ENCODE measurements around the gene TGFBRAP1. TPM values are rescaled to one million over a fixed set of nuclear protein-coding genes. Genes with fewer than 3 reads are reported as not detected.

TGFBRAP1 gene
- total and polyA plus RNA-seq, 2 donors (not counting 3 experiments of a cell fraction or from before 2014, with no cell fraction given) = 25.4 to 37.6 TPM

DNA sequence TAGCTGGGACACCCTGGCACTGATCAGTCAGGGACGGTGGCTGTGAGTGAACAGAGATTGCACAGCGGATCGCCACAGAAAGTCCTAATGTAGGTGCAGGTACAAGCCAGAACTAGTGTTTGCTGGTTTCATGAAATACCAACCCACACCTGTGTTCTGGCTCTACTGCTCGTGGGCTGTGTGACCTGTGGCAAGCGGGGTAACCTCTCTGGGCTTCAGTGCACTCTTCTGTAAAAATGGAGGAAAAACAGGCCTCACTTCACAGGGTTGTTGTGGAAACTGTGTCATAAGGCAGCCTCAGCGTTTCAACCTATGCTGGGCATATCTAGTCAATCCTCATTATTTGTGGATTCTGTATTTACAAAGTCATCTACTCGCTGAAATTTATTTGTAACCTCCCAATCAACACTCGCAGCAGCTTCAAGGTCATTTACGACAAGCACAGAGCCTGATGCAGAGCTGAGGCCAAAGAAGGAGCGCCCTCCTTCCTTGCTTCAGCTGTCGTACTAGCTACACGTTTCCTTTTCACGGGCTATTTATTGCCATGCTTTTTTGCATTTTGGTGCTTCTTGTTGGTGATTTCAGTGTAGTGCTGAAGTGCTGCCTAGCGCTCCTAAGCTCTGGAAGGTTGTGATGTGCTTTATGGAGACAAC, 58.0 kb downstream of the TGFBRAP1 start:
- DNase-seq (ENCODE audit: low read depth, low spot score) (no peak), FAIRE-seq (no peak)
- peaks cover 19 to 56% of the 10 kb centered on the region in 2 experiments for H3K36me3 ChIP-seq (ENCODE audit: control insufficient read depth in 2 of 2, extremely low read depth in 1 of 2, insufficient read depth in 2 of 2, low read length in 2 of 2)
- no TSS peak for BruUV-seq (replicated peaks)
- ChIA-PET CTCF (no interaction called here), POLR2A (no interaction called here)
- no peak overlapping the region for H3K27ac ChIP-seq (ENCODE audit: insufficient read depth, low read depth, low read length)
- TF ChIP-seq POLR2A (IDR thresholded peaks at IDR 0.05; ENCODE audit: low read depth, low read length) (no peak), MAX (IDR thresholded peaks at IDR 0.05; ENCODE audit: insufficient read depth, insufficient read length) (no peak), CTCF (IDR thresholded peaks at IDR 0.05; ENCODE audit: extremely low read depth in 1 of 2, insufficient read depth in 1 of 2, low read depth in 1 of 2, low read length in 2 of 2) (no peak), EZH2 (IDR thresholded peaks at IDR 0.05; ENCODE audit: borderline replicate concordance, low read depth, low read length, severe bottlenecking) (no peak), GATA2 (IDR thresholded peaks at IDR 0.05; ENCODE audit: insufficient read depth, insufficient read length, low read depth, low read length) (no peak), MYC (IDR thresholded peaks at IDR 0.05; ENCODE audit: low read depth, low read length) (no peak), POLR2AphosphoS5 (IDR thresholded peaks at IDR 0.05; ENCODE audit: insufficient read depth, low read depth, low read length) (no peak), FOS (IDR thresholded peaks at IDR 0.05; ENCODE audit: borderline replicate concordance, insufficient read depth, low read length) (no peak)
- H3K9me3 ChIP-seq (replicated peaks; ENCODE audit: control insufficient read depth, insufficient read depth, low read length) = no peaks in the 10 kb centered on the region
- intact Hi-C loops (cut with micrococcal nuclease) = no loop called here
- no peaks in the 10 kb centered on the region for H3K27me3 ChIP-seq (ENCODE audit: control insufficient read depth in 2 of 2, insufficient read depth in 2 of 2, low read length in 2 of 2)
- no peak overlapping the region for H3K4me3 ChIP-seq (replicated peaks in 1 of 3; ENCODE audit: insufficient read depth in 1 of 3, low read depth in 1 of 3, low read length in 3 of 3)
- no peaks in the 10 kb centered on the region for H4K20me1 ChIP-seq (replicated peaks; ENCODE audit: control insufficient read depth, extremely low read depth, insufficient read depth, low read length)
- peaks cover 5% of the 10 kb centered on the region for H3K9me1 ChIP-seq (replicated peaks; ENCODE audit: control insufficient read depth, extremely low read depth, insufficient read depth, low read length)
- H3K79me2 ChIP-seq (ENCODE audit: control insufficient read depth, insufficient read depth, low read length) = no peaks in the 10 kb centered on the region
- dilution Hi-C loops (cut with MboI; ENCODE audit: extremely low pct_ligation_motif_present, low sequenced_read_pairs) = no loop called here
- no peak overlapping the region for H3K4me2 ChIP-seq (ENCODE audit: insufficient read depth, low read length)
- no peak overlapping the region for H3K9ac ChIP-seq (replicated peaks; ENCODE audit: extremely low read depth, insufficient read depth, low read length)
- peaks cover 18% of the 10 kb centered on the region for H3K4me1 ChIP-seq (ENCODE audit: control insufficient read depth, extremely low read depth, insufficient read depth, low read length)
- no peak overlapping the region for H2AFZ ChIP-seq (ENCODE audit: low read depth, low read length)
